Measurements from ENCODE around the gene SLC44A5. TPM values are rescaled to one million over a fixed set of nuclear protein-coding genes. Genes with fewer than 3 reads are reported as not detected.

Gene SLC44A5
- total RNA-seq, 1 donor from 2014 or later: 15.4 TPM

DNA sequence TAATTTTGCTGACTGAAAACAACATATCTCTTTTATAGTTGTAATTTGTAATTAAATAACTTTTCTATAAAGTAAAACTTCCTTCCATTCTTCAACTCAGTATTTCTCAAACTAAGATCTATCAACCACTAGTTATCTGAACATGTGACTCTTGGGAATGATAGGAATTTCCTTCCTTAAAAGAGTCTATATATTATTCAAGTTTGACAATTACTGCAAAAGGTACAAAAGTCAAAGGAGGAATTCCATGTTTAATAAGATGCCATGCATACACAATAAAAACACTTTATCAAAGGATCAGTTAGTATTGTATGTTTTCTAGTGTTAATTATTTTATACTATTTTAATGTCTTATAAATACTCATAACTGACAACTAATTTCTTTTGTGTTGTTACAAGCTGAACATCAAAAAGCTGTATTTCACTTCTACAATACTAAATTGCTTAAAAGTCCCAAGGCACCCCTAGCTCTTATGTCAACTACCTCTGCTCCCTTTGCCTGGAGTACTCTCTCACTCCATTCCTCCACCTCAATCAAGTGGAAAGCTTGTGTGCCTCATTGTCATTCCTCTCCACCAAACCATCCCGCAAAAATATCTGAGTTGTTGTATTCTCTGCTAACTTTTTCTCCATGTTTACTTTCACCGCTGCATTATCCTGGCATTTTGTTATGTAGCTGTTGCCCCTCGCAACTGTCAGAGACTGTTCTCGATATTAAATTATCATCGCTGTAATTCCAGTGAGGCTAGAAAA, 67.9 kb downstream of the SLC44A5 start:
- H3K27ac Mint-ChIP-seq (ENCODE audit: unreplicated experiment): no peak overlapping the region

DNA sequence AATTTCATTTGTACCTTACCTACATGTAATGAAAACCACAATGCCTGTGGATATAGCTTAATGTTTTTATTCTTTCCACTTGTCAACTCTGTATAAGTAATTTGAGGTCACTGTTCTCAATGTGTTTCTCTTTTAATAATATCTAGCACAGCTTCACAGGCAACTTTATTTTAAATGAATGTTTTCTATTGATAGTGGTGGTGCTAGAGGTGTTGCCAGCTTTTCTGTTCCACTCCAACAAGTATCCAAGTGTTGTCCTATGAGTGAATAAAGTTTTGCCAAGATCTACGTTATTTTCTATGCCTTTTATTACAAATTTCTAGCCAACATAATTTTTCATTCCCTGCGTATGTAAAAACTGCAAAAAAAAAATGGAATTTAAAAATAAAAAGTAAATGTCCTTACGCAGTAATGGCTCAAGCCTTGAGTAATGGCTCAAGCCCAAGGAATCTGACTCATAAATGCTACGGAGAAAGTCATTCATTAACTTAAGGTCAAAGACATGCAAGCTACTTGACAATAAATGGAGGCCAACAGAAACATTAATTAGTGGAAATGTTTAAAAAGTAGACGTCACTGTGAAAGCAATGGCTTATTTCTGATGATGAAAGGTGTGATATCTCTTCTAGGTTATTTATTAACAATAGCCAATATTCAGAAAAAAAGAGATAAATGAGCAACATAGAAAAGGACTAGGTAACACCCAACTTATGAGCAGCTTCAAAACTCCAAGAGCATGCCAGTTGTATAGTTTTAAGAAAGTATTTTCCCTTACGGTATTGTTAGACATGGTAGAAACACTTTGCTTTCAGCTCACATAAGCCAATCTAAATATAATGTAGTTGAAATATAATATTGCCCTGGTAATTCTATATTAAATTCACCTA, 71.4 kb downstream of the SLC44A5 start:
- Mint-ChIP-seq H3K27me3 (ENCODE audit: unreplicated experiment) (no peaks in the 10 kb centered on the region), H3K27ac (ENCODE audit: unreplicated experiment) (no peak overlapping the region)
- TF ChIP-seq, protein P1, sequence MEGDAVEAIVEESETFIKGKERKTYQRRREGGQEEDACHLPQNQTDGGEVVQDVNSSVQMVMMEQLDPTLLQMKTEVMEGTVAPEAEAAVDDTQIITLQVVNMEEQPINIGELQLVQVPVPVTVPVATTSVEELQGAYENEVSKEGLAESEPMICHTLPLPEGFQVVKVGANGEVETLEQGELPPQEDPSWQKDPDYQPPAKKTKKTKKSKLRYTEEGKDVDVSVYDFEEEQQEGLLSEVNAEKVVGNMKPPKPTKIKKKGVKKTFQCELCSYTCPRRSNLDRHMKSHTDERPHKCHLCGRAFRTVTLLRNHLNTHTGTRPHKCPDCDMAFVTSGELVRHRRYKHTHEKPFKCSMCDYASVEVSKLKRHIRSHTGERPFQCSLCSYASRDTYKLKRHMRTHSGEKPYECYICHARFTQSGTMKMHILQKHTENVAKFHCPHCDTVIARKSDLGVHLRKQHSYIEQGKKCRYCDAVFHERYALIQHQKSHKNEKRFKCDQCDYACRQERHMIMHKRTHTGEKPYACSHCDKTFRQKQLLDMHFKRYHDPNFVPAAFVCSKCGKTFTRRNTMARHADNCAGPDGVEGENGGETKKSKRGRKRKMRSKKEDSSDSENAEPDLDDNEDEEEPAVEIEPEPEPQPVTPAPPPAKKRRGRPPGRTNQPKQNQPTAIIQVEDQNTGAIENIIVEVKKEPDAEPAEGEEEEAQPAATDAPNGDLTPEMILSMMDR (IDR thresholded peaks at IDR 0.05; ENCODE audit: partially characterized antibody, unreplicated experiment): no peak

More for the DNA sequence above, 67.9 kb downstream of the SLC44A5 start:
- no peaks in the 10 kb centered on the region for H3K36me3 Mint-ChIP-seq (ENCODE audit: unreplicated experiment)
- H3K4me3 Mint-ChIP-seq (ENCODE audit: unreplicated experiment): no peak overlapping the region
- no peaks in the 10 kb centered on the region for H3K27me3 Mint-ChIP-seq (ENCODE audit: unreplicated experiment)
- no peak for DNase-seq
- no peaks in the 10 kb centered on the region for H3K4me1 Mint-ChIP-seq (ENCODE audit: low read depth, unreplicated experiment)
- TF ChIP-seq, protein P1 (IDR thresholded peaks at IDR 0.05; ENCODE audit: partially characterized antibody, unreplicated experiment): no peak
- no peaks in the 10 kb centered on the region for H3K9me3 Mint-ChIP-seq (ENCODE audit: unreplicated experiment)

DNA sequence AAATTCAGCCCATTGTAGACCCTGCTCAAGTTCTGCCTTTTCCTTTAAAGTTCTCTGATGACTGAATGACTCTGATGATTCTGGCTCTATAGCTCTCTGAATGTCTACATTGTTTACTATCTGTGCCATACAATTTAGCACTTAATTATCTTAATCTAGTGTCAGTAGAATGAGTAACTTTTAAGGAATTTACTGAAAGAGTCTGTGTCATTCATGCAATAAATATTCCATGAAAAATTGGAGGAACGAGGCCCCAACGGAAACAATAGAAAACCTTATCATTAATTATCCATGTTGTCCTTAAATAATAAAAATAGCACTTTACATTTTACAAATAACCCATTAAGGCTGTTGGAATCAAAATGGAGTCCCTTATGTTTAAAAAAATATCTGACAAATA, 77.8 kb downstream of the SLC44A5 start:
- Mint-ChIP-seq H3K27me3 (ENCODE audit: unreplicated experiment) (no peaks in the 10 kb centered on the region), H3K27ac (ENCODE audit: unreplicated experiment) (no peak overlapping the region), H3K36me3 (ENCODE audit: unreplicated experiment) (no peaks in the 10 kb centered on the region), H3K4me1 (ENCODE audit: low read depth, unreplicated experiment) (peaks cover 3% of the 10 kb centered on the region), H3K9me3 (ENCODE audit: unreplicated experiment) (no peaks in the 10 kb centered on the region), H3K4me3 (ENCODE audit: unreplicated experiment) (no peak overlapping the region)
- TF ChIP-seq, protein P1 (IDR thresholded peaks at IDR 0.05; ENCODE audit: partially characterized antibody, unreplicated experiment): no peak
- no peak for DNase-seq

More for the DNA sequence above, 71.4 kb downstream of the SLC44A5 start:
- Mint-ChIP-seq H3K9me3 (ENCODE audit: unreplicated experiment) (no peaks in the 10 kb centered on the region), H3K36me3 (ENCODE audit: unreplicated experiment) (no peaks in the 10 kb centered on the region), H3K4me1 (ENCODE audit: low read depth, unreplicated experiment) (peaks cover 3% of the 10 kb centered on the region), H3K4me3 (ENCODE audit: unreplicated experiment) (no peak overlapping the region)
- no peak for DNase-seq

DNA sequence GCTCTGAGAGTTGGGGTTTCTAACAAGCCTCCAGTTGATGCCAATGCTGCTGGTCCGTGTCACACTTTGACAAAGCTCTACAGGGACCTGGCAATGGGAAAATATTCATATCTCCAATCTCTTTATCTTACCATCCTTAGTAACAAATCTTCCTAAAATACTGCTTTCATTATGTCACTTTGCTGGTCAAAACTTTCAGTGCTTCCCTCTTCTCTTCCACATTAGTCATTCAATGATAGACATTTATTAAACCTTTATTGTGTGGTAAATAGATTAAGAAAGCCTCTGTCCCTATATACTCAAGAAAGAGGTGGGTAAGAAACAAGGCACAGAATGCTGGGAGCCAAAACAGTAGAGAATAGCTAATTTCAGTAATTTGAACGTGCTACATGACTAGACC, 79.3 kb downstream of the SLC44A5 start:
- no peak for DNase-seq
- H3K4me3 Mint-ChIP-seq (ENCODE audit: unreplicated experiment): no peak overlapping the region
- no peak overlapping the region for H3K27ac Mint-ChIP-seq (ENCODE audit: unreplicated experiment)
- TF ChIP-seq, protein P1 (IDR thresholded peaks at IDR 0.05; ENCODE audit: partially characterized antibody, unreplicated experiment): no peak
- H3K4me1 Mint-ChIP-seq (ENCODE audit: low read depth, unreplicated experiment): no peaks in the 10 kb centered on the region
- no peaks in the 10 kb centered on the region for H3K9me3 Mint-ChIP-seq (ENCODE audit: unreplicated experiment)
- H3K36me3 Mint-ChIP-seq (ENCODE audit: unreplicated experiment): no peaks in the 10 kb centered on the region
- no peaks in the 10 kb centered on the region for H3K27me3 Mint-ChIP-seq (ENCODE audit: unreplicated experiment)

Measured in glutamatergic neuron (in vitro differentiated cells).